NCI-H82 treated with DMSO at 0.1 percent for 48 hours (cell line): Measurements from ENCODE around the gene TRMO.
"Not testable (repeated sequence)": the region's sequence is repeated elsewhere in the genome, so short reads cannot be mapped to it uniquely, and the experiment has no call there.

ENCODE experiments used
- DNase-seq: peaks from one replicate; lab custom pipeline; 2025; ENCODE audit not compliant: unreplicated experiment; lab: John Stamatoyannopoulos, UW

TRMO gene

GRCh38 chr9:97921959-97922724 is at the start of gene TRMO:
Gene TRMO, minus strand, starts transcription at chr9:97922500. Its CDS starts 7 bp downstream, at chr9:97922493.
- DNase-seq: peak; percentile 89

- DNase-seq: no peak
Measured at GRCh38 chr9:97970165-97970564, 47.9 kb upstream of the TRMO start.

- DNase-seq: no peak
Measured at GRCh38 chr9:97969014-97969413, 46.7 kb upstream of the TRMO start.

GRCh38 chr9:97966493-97966892 is 44.2 kb upstream of the TRMO start:
- no peak for DNase-seq

GRCh38 chr9:97964901-97965300 is 42.6 kb upstream of the TRMO start:
- no peak for DNase-seq

- DNase-seq: no peak
Measured at GRCh38 chr9:97963232-97963631, 40.9 kb upstream of the TRMO start.

- no peak for DNase-seq
Measured at GRCh38 chr9:97962575-97962974, 40.3 kb upstream of the TRMO start.

- no peak for DNase-seq
Measured at GRCh38 chr9:97962136-97962535, 39.8 kb upstream of the TRMO start.

- DNase-seq: no peak
Measured at GRCh38 chr9:97961361-97961760, 39.1 kb upstream of the TRMO start.

- DNase-seq: not testable (repeated sequence)
Measured at GRCh38 chr9:97960678-97961328, 38.5 kb upstream of the TRMO start.

GRCh38 chr9:97959585-97959984 is 37.3 kb upstream of the TRMO start:
- DNase-seq: no peak

- no peak for DNase-seq
Measured at GRCh38 chr9:97958812-97959511, 36.7 kb upstream of the TRMO start.

GRCh38 chr9:97956331-97956730 is 34.0 kb upstream of the TRMO start:
- no peak for DNase-seq

- DNase-seq: peak; percentile 10
Measured at GRCh38 chr9:97954550-97954989, 32.3 kb upstream of the TRMO start.

GRCh38 chr9:97950873-97951272 is 28.6 kb upstream of the TRMO start:
- DNase-seq: not testable (repeated sequence)

- DNase-seq: not testable (repeated sequence)
Measured at GRCh38 chr9:97947094-97947493, 24.8 kb upstream of the TRMO start.

GRCh38 chr9:97945470-97945869 is 23.2 kb upstream of the TRMO start:
- not testable (repeated sequence) for DNase-seq

- no peak for DNase-seq
Measured at GRCh38 chr9:97944612-97945011, 22.3 kb upstream of the TRMO start.

- no peak for DNase-seq
Measured at GRCh38 chr9:97943308-97943855, 21.1 kb upstream of the TRMO start.

- DNase-seq: no peak
Measured at GRCh38 chr9:97941323-97941722, 19.0 kb upstream of the TRMO start.

- DNase-seq: no peak
Measured at GRCh38 chr9:97940741-97941140, 18.4 kb upstream of the TRMO start.

GRCh38 chr9:97940233-97940632 is 17.9 kb upstream of the TRMO start:
- no peak for DNase-seq
